HG02763 (cell line): ENCODE results near the gene MEGF11.

ENCODE experiments used
- ATAC-seq: cut with Tn5 transposase; IDR thresholded peaks from one replicate; pipeline ENCODE4 v1.9.1; 2021; ENCODE audit warnings: mild to moderate bottlenecking, moderate library complexity; ENCODE audit not compliant: unreplicated experiment

Gene MEGF11

GRCh38 chr15:65956307-65956706 is 297.2 kb downstream of the MEGF11 start:
- no peak for ATAC-seq

- ATAC-seq = no peak
Measured at GRCh38 chr15:65954289-65954741, 299.2 kb downstream of the MEGF11 start.

- ATAC-seq = no peak
Measured at GRCh38 chr15:65953622-65954021, 299.9 kb downstream of the MEGF11 start.

GRCh38 chr15:65952391-65953053 is 301.0 kb downstream of the MEGF11 start:
- ATAC-seq = no peak

- ATAC-seq = no peak
Measured at GRCh38 chr15:65951007-65951406, 302.5 kb downstream of the MEGF11 start.

GRCh38 chr15:65949491-65949890 is 304.1 kb downstream of the MEGF11 start:
- no peak for ATAC-seq

GRCh38 chr15:65949011-65949410 is 304.5 kb downstream of the MEGF11 start:
- no peak for ATAC-seq

GRCh38 chr15:65948383-65948782 is 305.2 kb downstream of the MEGF11 start:
- no peak for ATAC-seq

- ATAC-seq = no peak
Measured at GRCh38 chr15:65947041-65947440, 306.5 kb downstream of the MEGF11 start.

- no peak for ATAC-seq
Measured at GRCh38 chr15:65945616-65946015, 307.9 kb downstream of the MEGF11 start.

GRCh38 chr15:65944404-65944803 is 309.1 kb downstream of the MEGF11 start:
- ATAC-seq = no peak

- no peak for ATAC-seq
Measured at GRCh38 chr15:65942436-65942835, 311.1 kb downstream of the MEGF11 start.

- ATAC-seq = no peak
Measured at GRCh38 chr15:65940618-65940909, 313.0 kb downstream of the MEGF11 start.

GRCh38 chr15:65939901-65940617 is 313.5 kb downstream of the MEGF11 start:
- ATAC-seq = no peak

GRCh38 chr15:65938604-65939003 is 314.9 kb downstream of the MEGF11 start:
- ATAC-seq = no peak

- ATAC-seq = no peak
Measured at GRCh38 chr15:65937476-65937875, 316.1 kb downstream of the MEGF11 start.

GRCh38 chr15:65937054-65937453 is 316.5 kb downstream of the MEGF11 start:
- no peak for ATAC-seq

- ATAC-seq = no peak
Measured at GRCh38 chr15:65936282-65936681, 317.3 kb downstream of the MEGF11 start.

GRCh38 chr15:65935391-65935790 is 318.2 kb downstream of the MEGF11 start:
- ATAC-seq = no peak

- ATAC-seq = no peak
Measured at GRCh38 chr15:65931221-65931620, 322.3 kb downstream of the MEGF11 start.

GRCh38 chr15:65930134-65930533 is 323.4 kb downstream of the MEGF11 start:
- ATAC-seq = no peak

GRCh38 chr15:65929573-65929972 is 324.0 kb downstream of the MEGF11 start:
- ATAC-seq = no peak

GRCh38 chr15:65927545-65927944 is 326.0 kb downstream of the MEGF11 start:
- ATAC-seq = no peak
